T-helper 1 cell (primary cell): ENCODE results near the gene AGBL1.
"Not testable (repeated sequence)": the region's sequence is repeated elsewhere in the genome, so short reads cannot be mapped to it uniquely, and the experiment has no call there.

Experiments
- DNase-seq, 5 donors: peaks; one replicate each; pipeline ENCODE4 v3.0.0-alpha.2; 2012 to 2020

The AGBL1 gene

DNA sequence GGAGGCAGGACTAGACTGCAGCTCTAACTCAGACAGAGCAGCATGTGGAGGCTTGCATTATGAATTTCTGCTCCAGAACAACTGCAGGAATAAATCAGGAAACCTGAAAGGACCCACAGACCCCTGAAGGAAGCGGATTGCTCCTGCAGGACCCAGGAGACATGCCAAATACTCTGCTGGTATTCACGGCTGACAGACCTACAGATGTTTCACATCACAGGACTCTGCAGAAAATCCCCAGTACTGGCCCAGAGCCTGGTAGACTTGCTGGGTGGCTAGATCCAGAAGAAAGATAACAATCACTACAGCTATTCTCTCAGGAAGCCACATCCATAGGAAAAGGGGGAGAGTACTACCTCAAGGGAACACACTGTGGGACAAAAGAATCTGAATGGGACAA is 942.1 kb downstream of the AGBL1 start:
- DNase-seq, result no peak

- no peak for DNase-seq
These were observed 952.0 kb downstream of the AGBL1 start for GRCh38 chr15:87031540-87032230.

DNA sequence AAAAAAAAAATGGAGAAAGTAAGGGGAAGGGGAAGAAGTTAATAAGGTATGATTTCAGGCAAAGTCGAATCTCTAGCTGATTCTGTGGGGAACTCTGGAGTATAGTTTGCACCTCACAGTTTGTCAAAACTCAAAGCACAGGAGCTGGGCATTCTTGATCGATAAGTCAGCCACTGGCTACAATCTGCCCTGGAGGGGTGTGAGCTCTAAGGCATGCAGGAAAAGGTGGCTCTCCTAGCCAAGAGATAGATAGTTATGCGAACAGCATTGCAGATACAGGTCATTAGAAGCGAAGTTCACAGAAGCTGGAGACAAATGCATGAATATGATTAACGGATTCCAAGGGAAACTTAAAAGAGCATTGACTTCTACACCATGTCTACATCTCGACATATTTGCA is 952.6 kb downstream of the AGBL1 start:
- DNase-seq, result no peak

GRCh38 chr15:87033056-87033455 is 953.4 kb downstream of the AGBL1 start:
- DNase-seq, result no peak

- no peak for DNase-seq
These were observed 955.2 kb downstream of the AGBL1 start for GRCh38 chr15:87034886-87035285.

GRCh38 chr15:87038404-87038803 is 958.7 kb downstream of the AGBL1 start:
- peak in 1 of 5 donors; percentile 15 for DNase-seq

- not testable (repeated sequence) for DNase-seq
These were observed 962.9 kb downstream of the AGBL1 start for GRCh38 chr15:87042619-87043018.

GRCh38 chr15:87045746-87046145 is 966.1 kb downstream of the AGBL1 start:
- no peak for DNase-seq

DNA sequence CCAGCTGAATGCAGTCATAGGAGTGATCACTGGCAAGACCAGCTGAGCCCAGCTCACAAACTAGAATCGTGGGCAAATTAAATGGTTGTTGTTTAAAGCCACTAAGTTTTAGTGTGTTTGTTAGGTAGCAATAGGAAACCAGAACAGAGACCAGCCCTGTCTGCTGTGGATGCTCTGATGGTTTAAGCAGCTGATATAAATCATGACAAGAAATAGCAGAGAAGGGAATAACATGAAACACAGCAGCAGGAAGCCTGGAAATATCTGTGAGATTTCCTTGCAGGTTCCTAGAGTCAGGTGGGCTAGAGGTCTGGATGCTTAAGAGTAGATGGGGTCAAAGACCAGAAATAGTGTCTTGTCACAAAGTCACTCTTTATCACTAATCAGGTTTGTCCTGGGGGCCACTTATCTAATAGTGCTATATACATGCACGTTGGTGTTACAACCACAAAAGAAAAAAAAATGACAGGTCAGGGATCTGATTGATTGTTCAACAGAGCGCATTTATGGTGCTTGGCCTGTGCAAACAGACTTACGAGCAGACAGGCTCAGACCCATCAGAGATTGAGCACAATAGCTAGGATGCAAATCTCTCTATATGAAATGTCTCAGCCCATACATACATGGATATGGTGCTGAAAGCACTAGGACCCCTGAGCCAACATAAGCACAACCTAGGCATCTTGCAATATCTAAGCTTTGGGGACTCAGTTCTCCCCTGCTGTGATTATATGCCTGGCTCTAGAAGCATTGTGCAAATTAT is 967.7 kb downstream of the AGBL1 start:
- DNase-seq, result no peak
